ES-I3 (cell line): Measurements from ENCODE around the gene ARHGEF10L.

Experiments
- H3K36me3 ChIP-seq: 2 replicates; pipeline ENCODE4 v1.6.1; 2013; ENCODE audit warnings: mild to moderate bottlenecking, low read length, control low read depth, moderate library complexity; ENCODE audit not compliant: insufficient read depth
- H3K4me1 ChIP-seq: 2 replicates; pipeline ENCODE4 v1.6.1; 2013; ENCODE audit warnings: mild to moderate bottlenecking, control low read depth, low read length; ENCODE audit not compliant: insufficient read depth
- H3K9ac ChIP-seq: 2 replicates; pipeline ENCODE4 v1.6.1; 2013; ENCODE audit warnings: low read depth, mild to moderate bottlenecking, low read length, moderate library complexity
- H3K9me3 ChIP-seq: 2 replicates; pipeline ENCODE4 v1.6.1; 2013; ENCODE audit warnings: mild to moderate bottlenecking, low read length, moderate library complexity; ENCODE audit not compliant: control insufficient read depth, insufficient read depth

ARHGEF10L gene

DNA sequence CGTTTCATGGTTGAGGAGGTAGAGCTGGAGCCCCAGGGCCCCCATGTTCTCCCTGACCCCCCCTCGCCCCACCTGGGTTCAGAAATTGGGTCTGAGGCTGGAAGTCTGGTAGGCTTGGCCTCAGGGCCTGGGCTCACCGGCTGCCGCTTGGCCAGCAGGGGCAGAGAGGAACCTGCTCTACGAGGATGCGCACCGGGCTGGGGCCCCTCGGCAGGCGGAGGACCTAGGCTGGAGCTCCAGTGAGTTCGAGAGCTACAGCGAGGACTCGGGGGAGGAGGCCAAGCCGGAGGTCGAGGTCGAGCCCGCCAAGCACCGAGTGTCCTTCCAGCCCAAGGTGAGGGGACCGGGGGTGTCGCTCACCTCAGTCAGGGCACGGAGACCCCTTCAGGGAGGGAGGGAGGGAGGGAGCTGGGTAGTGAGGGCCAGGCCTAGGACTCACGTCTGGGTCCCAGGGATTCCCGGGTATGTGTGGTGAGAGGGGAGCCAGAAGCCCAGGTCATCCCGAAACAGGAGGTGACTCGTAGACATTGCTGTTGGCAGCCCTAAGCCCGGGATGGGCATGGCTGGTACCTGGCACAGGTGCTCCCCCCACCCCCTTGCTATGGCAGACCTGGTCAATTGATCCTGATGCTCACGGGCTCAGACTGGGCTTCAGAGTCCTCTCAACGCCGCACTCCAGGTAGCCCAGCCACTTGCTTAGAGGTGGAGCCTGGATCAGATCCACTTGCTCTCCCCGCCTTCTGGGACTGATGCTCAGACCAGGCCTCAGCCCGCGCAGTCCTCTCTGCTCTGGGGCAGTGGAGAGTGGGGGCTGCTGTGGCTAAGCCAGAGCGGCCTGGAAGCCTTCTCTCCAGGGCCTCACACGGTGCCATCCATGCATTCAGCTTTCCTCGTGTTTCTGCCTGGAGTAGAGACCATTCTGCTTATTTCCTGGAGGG lies 68.4 kb downstream of the ARHGEF10L start:
- no peaks in the 10 kb centered on the region for H3K9me3 ChIP-seq
- 0 out of 2 replicates have a peak, but pooled peaks cover 2% of the 10 kb centered on the region for H3K36me3 ChIP-seq
- H3K9ac ChIP-seq, result no peak overlapping the region
- peaks cover under 1% of the 10 kb centered on the region; the same call in 1 of the 2 replicates for H3K4me1 ChIP-seq

DNA sequence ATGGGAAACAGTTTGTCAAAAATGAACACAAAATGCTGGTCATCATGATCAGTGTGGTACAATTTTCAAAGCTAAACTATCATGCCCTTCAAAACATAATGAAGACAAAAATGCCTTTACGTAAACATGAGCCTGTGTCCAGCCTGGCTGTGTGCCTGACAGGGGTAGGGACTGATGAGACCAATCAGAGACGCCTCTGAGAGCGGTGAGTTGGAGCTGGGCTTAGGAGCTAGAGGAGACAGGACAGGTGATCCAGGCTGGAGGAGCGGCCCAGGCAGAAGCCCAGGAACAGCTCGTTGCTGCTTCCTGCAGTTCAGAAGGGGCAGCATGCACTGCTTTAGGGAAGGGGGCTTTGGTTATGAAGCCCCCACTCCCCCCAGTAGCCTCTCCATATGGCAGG lies 70.0 kb downstream of the ARHGEF10L start:
- H3K9me3 ChIP-seq, result no peaks in the 10 kb centered on the region
- H3K36me3 ChIP-seq, result peaks cover 9% of the 10 kb centered on the region
- H3K9ac ChIP-seq, result no peak overlapping the region
- H3K4me1 ChIP-seq, result no peaks in the 10 kb centered on the region

DNA sequence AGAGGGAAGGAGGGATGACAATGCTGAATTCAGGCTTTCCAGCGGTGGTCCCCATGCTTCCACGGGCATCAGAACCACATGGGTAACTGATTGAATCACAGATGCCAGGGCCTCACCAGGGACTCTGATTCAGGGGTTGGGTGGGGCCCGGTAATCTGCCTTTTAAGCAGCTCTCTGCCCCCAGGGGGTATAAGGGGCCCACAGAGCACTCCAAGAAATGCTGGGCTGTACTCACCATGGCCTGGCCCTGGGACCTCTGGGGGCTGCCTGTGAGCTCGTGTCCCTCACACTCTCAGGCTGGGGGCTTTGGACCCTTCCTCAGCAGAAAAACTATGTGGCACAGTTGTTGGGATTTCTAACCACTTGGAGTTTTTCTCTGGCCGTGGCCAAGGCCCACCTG lies 70.6 kb downstream of the ARHGEF10L start:
- H3K9ac ChIP-seq, result no peak overlapping the region
- no peaks in the 10 kb centered on the region for H3K4me1 ChIP-seq
- H3K9me3 ChIP-seq, result no peaks in the 10 kb centered on the region
- peaks cover 9% of the 10 kb centered on the region for H3K36me3 ChIP-seq

DNA sequence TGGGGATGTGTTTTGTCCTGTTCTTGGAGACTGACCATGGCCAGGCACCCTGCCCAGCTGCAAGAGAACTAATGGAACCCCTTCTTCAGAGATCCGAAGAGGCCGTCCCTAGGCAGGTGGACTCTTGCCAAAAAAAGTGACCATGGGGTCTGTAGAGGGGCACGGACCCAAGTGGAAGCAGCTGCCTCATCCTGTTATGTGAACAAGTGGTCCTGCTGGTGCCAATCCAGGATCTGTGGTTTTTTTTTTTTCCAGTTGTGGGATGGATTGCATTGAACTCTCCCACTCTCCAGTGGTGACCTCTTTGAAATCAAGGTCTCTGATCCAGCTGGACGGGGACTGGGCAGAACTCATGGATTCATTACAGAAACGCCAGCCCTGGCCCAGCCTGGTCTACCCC lies 71.2 kb downstream of the ARHGEF10L start:
- no peaks in the 10 kb centered on the region for H3K4me1 ChIP-seq
- no peak overlapping the region for H3K9ac ChIP-seq
- peaks cover 9% of the 10 kb centered on the region for H3K36me3 ChIP-seq
- no peaks in the 10 kb centered on the region for H3K9me3 ChIP-seq

DNA sequence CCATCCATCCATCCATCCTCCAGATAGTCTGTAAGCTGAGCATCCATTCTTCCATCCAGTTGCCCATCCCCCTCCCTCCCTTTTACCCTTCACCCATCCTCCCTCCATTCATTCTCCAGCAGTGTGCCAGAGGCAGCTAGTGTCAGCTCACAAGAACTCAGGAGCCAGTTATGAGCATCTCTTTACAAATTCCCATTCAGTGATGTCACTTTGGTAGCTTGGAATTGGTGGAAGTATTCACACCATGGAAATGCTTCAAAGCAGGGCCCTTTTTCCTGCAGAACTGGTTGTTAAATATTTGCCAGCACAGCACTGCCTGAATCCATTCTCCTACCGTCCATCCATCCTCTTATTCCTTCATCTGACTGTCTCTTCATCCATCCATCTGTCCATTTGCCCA lies 72.5 kb downstream of the ARHGEF10L start:
- H3K9me3 ChIP-seq, result no peaks in the 10 kb centered on the region
- no peak overlapping the region for H3K9ac ChIP-seq
- peaks cover 7% of the 10 kb centered on the region for H3K36me3 ChIP-seq
- H3K4me1 ChIP-seq, result no peaks in the 10 kb centered on the region

DNA sequence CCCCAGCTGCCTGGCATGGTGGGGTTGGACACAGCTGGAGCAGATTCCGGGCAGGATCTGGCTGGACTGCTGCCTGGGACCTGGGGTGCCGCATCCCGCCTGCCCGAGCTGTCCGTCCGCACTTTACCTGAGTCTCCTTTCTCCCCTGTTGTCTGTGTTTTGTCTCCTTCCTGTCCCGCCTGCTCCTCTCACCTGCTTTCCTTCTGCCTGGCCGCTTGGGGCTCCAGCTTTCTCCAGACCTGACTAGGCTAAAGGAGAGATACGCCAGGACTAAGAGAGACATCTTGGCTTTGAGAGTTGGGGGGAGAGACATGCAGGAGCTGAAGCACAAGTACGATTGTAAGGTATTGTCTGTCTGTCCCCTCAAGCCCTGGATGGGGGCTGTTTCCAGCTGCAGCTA lies 73.3 kb downstream of the ARHGEF10L start:
- H3K9ac ChIP-seq, result no peak overlapping the region
- peaks cover 7% of the 10 kb centered on the region for H3K36me3 ChIP-seq

DNA sequence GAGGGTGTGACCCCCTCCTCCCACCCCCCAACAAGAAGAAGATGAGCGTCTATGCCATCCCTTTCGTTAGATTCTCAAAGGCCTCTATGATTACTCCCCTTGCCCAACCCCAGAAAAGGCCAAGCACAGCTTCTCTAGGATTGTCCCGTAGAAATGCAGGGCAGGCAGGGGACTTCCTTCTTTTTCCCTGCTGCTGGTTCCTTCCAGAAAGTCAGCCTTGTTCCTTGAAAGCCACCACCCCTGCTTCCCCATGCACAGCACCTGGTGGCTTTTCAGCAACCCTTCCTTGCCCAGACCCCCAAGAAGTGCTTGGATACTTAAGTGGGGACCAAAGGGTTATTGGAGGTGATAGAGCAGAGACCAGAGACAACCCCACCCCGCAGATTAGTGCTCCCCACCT lies 75.1 kb downstream of the ARHGEF10L start:
- Histone ChIP-seq H3K4me1 (no peaks in the 10 kb centered on the region; the same call in 1 of the 2 replicates), H3K9me3 (no peaks in the 10 kb centered on the region), H3K9ac (no peak overlapping the region), H3K36me3 (peaks cover 7% of the 10 kb centered on the region)

More for the DNA sequence above, 73.3 kb downstream of the ARHGEF10L start:
- no peaks in the 10 kb centered on the region for H3K9me3 ChIP-seq
- no peaks in the 10 kb centered on the region; the same call in 1 of the 2 replicates for H3K4me1 ChIP-seq

DNA sequence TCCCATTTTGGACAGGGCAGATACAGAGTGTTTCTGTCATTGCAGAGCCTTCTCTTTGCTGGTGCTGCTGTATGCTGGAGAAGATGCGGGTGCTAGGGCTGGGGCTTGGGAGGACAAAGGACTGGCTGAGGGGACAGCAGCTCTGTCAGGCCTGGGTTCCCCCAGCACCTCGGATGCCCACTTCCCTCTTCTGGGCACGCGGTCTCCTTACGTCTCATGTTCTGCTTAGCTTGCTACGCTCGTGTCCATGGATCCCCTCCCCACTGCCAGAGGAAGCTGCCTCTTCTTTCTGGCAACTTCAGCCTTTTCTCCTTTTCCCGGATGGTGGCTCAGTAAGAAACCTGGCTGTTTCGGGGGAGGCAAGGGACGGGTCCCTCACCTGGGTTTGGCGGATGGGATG lies 75.7 kb downstream of the ARHGEF10L start:
- no peak overlapping the region for H3K9ac ChIP-seq
- no peaks in the 10 kb centered on the region; the same call in 1 of the 2 replicates for H3K4me1 ChIP-seq
- no peaks in the 10 kb centered on the region for H3K9me3 ChIP-seq
- H3K36me3 ChIP-seq, result peaks cover 7% of the 10 kb centered on the region

DNA sequence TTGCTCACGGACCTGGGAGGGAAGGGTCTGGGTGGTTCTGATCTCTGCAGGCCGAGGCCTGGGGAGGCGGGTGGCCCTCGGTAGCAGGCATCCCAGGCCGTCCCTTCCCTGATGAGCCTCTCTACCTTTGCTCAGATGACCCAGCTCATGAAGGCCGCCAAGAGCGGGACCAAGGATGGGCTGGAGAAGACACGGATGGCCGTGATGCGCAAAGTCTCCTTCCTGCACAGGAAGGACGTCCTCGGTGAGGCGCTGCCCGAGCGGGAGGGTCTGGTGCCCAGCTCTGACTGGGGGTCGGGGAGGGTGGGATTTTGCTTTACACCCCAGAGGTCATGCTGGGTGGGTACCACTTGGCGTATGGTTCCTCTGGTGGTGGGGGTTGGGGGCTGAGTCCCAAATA lies 76.5 kb downstream of the ARHGEF10L start:
- H3K9ac ChIP-seq, result no peak overlapping the region
- H3K4me1 ChIP-seq, result no peaks in the 10 kb centered on the region; the same call in 1 of the 2 replicates
- H3K9me3 ChIP-seq, result no peaks in the 10 kb centered on the region
- peaks cover 7% of the 10 kb centered on the region for H3K36me3 ChIP-seq

DNA sequence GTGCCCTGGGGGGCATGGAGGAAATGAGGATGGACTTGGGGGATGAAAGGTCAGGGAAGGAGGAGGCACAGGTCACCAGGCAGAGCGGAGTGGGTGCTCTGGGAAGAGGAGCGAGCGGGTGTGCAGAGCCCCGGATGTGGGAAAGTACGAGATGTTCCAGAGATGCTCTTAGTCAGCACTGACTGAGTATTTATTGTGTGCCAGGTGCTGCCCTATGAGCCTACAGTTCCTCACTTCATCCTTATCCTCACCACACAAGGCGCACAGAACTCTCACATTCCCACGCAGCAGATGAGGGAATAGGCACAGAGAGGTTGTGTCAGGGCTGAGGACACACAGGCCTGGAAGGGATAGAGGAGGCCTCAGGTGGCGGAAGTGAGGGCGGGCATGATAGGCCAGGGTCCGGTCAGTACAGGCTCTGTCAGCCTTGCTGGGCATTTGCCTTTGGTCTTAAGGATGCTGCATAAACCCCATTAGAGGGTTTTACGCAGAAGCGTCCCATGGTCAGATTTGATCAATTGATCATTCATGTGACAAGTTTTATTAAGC lies 77.3 kb downstream of the ARHGEF10L start:
- Histone ChIP-seq H3K9ac (no peak overlapping the region), H3K36me3 (peaks cover 7% of the 10 kb centered on the region), H3K4me1 (no peaks in the 10 kb centered on the region; the same call in 1 of the 2 replicates), H3K9me3 (no peaks in the 10 kb centered on the region)

DNA sequence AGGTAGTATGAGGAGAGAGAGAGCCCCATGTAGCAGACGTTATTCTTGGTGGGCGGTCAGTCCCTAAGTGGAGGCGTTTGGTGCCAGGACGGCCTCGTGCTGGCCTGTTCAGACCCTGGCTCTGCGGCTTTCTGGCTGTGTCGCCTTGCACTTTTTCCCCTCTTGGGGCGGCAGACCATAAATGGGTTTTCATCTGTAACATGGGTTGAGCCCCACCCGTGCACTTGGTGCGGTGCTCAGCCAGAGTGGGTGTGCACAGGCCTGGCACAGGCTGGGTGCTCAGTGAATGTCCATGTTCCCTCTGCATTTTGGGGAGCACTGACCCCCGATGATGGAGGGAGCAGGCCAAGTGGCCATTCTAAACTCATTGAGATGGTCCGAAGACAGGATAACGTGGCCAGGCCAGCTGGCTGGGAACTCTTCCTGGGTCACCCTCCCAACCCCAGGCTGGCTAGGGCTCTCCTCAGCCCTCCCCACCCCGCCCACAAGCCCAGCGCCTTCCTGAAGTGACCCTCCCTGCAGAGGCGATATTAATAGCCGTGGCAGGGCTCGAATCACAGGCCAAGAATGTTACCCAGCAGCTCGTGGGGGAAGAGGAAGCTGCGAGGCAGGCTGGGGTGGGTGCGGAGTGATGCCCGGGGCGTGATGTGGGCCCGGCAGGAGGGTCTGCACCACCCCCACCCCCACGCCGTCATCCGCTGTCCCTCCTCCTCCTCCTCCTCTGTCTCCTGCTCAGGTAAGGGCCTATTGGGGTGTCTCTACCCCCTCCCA lies 78.5 kb downstream of the ARHGEF10L start:
- peaks cover 7% of the 10 kb centered on the region for H3K36me3 ChIP-seq
- H3K9ac ChIP-seq, result no peak overlapping the region
- no peaks in the 10 kb centered on the region; the same call in 1 of the 2 replicates for H3K4me1 ChIP-seq
- H3K9me3 ChIP-seq, result no peaks in the 10 kb centered on the region

DNA sequence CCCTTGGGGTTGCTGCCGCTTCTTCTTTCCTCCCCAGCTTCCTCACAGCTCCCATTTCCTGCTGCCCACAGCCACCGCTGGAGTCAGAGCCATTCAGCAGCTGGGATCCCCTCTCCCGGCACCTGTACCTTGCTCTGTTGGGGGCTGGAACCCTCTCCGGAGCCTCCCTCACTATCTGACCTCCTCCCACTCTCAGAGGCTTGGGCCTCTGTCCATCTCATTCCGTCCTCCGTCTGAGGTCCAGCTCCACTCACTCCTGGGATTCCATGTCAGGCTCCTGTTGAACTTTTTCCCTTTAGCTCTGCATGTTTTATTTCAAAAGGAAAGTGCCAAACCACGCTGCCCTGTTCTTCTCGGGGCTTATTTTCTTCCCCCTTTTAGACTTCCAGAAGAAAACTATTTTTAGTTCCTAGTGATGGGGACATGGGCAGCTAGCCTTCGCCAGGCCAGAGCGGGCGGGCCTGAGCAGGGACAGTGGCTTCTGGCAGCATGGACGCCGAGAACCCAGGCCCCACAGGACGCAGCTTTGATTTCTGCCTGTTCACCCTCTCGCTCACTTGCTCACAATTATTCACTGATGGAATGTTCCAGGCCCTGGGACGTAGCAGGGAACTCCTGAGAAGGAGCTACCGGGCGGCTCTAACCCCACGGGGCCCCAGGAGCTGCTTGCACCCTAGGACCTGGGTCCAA lies 79.2 kb downstream of the ARHGEF10L start:
- Histone ChIP-seq H3K4me1 (no peaks in the 10 kb centered on the region; the same call in 1 of the 2 replicates), H3K9me3 (no peaks in the 10 kb centered on the region), H3K36me3 (peaks cover 1% of the 10 kb centered on the region), H3K9ac (no peak overlapping the region)

DNA sequence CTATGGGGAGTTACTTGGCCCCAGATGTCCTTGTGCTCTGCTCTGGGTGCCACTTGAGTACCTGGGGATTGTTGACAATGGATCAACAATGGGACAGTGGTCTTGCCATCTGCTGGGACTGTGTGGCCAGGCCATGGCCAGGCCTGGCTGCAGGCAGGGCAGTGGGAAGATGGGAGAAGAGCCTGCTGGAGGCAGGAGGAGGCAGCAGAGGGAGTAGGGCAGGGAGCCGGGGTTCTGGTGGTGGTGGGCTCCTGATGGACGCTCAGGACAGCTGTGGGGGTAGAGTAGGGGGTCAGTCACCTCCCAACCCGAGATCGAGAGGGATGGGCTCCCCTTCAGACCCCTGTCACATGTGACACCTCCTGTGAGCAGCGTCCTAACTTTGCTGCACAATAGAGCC lies 81.0 kb downstream of the ARHGEF10L start:
- H3K9ac ChIP-seq, result no peak overlapping the region
- no peaks in the 10 kb centered on the region for H3K9me3 ChIP-seq
- no peaks in the 10 kb centered on the region; the same call in 1 of the 2 replicates for H3K4me1 ChIP-seq
- peaks cover 2% of the 10 kb centered on the region; the same call in 1 of the 2 replicates for H3K36me3 ChIP-seq

DNA sequence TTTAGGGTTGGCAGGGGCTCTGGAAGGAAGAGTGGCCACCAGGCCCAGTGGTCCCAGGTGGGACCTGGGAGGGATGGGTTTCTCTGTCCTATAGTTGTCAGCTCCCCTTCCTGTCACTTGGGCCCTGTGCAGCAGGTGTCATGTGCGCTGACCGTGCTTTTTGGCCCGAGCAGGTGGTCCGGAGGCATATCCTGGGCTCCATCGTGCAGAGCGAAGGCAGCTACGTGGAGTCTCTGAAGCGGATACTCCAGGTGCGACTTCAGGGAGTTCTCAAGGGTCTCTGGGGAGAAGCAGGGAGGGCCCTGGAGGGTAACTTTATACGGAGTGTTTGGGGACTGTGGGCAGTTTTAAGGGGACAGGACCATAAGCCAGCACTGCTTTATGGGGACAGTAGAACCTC lies 82.2 kb downstream of the ARHGEF10L start:
- no peak overlapping the region for H3K9ac ChIP-seq
- H3K9me3 ChIP-seq, result no peaks in the 10 kb centered on the region
- no peaks in the 10 kb centered on the region; the same call in 1 of the 2 replicates for H3K4me1 ChIP-seq
- peaks cover 2% of the 10 kb centered on the region; the same call in 1 of the 2 replicates for H3K36me3 ChIP-seq
